IPS-NIHi11 (cell line): Measurements from ENCODE around the gene ATOSA.

Experiments
- DNase-seq: peaks from one replicate; pipeline ENCODE4 v3.0.0; 2012; ENCODE audit warnings: mixed read lengths, low spot score

The ATOSA gene

DNA sequence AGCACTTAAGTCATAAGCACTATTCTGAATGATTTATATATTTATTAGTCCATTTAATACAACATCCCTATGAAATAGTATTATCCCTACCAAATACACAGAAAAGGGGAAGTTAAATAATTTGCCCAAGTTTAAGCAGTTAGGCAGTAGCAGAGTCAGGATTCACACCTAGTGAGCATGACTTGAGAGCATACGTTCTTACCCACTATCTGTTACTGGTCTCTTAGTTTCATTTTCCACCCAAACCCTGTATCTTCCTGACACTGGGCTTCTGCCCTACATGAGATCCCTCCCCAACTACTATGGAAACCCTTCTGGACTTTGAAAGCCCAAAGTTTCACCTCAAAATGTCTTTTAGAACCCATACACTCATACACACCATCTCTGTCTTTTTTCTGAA, 4.4 kb upstream of the ATOSA start:
- DNase-seq: no peak

DNA sequence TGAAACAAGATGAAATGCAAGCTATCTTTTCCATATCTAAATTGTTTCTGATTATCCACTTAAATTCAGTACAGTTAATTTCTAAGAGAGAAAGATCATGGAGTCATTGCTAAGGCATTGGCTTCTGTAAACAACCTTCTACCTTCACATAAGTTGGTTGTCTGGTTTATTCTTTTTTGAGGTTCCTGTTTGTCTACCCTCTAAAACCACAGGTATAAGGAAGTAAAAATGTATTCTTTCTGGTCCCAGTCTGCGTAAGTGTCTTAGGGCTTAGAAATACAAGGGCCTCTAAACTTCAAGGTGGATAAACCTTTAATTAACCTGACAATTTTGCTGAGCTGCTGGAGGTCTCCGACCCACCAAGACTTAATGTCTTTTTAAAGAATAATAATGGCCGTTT, 3.6 kb upstream of the ATOSA start:
- no peak for DNase-seq

DNA sequence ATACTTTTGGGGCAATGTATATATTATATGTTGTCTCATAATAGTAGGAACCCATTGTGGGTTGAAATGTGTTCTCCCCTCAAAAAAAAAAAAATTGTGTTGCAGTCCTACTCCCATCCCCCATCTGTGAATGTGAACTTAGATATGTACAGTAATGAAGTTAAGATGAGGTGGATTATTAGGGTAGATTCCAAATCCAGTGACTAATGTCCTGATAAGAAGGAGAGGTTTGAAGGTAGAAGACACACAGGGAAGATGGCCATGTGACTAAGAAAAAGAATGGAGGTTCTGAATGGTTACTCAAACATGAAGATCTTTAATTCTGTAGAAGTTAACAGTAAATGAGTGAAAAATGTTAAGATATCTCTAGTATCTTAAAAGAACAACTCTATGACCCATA, 3.0 kb upstream of the ATOSA start:
- no peak for DNase-seq

DNA sequence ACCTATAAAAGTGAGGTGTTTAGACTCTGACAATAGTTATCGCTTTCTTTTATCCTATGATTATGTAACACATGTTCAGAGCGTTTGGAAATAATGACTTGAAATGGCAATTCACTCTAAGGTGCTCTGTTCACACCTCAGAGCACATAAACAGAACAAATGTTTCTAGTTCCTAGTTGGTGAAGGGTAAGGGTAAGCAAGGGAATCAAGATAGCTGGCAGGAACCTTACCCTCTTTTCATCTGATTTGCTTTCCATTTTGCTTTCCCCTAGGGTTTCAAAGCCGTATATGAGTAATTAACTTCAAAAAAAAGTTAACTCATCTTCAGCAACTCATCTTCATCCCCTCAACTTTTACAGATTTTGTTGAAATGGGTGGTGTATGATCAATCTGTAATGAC, 2.3 kb upstream of the ATOSA start:
- no peak for DNase-seq

DNA sequence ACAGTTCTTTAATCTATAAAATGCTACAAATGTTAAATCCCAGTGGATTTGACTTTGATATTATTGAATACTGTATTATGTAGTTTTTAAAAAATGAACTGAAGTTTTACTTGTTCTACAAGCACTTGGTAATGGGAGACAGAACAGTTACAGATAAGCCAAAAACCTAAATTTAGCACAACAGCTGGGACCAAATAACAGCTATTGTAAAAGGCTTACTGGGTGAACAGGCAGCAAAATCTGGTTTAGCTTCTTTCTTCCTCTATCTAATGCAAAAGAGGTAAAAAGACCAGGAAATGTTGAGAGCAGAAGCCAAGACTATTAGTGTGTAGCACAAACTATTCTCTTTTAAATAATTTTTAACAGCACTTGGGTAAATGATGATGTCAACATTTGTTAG, 1.6 kb upstream of the ATOSA start:
- DNase-seq: no peak

- no peak for DNase-seq
Measured at GRCh38 chr15:52680041-52680391, 828 bp upstream of the ATOSA start.

DNA sequence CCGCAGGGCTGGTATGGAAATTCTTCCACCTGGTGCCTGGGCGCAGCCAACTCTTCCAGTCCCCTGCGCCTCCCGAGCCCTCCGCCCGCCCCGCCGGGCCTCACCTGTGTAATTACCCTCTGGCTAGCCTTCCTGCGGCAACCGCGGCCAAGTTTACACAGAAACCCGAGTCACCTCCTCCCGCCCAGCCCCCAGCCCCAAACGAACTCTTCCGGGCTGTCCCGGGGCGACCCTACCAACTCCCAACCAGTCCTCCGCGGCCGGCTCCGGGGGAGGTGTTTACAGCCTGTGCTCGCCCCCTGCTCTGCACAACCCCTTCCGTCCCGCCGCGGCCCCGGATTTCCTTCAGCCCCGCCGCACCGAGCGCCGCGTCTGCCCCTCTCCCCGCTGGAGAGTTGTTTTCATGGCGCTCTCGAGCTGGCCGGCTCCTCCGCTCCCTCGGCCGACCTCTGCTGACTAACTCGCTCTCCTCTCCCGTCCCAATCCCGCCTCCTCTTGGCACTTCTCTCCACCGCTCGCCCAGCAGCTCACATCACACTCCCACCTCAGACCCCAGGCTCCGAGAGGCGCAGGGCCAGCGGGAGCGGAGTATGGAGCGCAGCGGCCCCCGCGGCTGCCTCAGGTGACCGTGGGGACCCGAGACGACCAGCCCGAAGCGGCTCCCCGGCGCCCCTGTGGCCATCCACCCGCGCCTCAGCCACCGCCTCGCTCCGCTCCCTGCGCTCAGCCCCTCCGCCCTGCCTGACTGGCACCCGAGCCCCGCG, 538 bp downstream of the ATOSA start:
- DNase-seq: peak; percentile 51

GRCh38 chr15:52677593-52678467, 1.4 kb downstream of the ATOSA start:
- DNase-seq: peak; percentile 53

DNA sequence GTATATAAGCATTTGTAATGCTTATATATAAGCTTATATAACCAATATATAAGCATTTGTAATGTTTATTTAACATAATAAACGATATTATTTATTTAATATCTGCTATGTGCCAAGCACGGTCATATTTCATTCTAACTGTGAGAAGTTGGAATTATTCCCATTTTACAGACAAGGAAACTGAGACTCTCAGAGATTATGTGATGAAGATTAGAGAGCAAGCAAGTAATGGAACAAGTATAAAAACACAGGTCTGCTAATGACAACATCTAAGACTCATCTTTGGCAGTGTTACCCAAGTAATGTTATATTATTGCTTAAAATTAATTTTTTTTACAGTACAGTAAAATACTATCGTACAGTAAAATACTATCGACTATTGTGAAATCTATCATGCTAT, 4.4 kb downstream of the ATOSA start:
- DNase-seq: no peak

DNA sequence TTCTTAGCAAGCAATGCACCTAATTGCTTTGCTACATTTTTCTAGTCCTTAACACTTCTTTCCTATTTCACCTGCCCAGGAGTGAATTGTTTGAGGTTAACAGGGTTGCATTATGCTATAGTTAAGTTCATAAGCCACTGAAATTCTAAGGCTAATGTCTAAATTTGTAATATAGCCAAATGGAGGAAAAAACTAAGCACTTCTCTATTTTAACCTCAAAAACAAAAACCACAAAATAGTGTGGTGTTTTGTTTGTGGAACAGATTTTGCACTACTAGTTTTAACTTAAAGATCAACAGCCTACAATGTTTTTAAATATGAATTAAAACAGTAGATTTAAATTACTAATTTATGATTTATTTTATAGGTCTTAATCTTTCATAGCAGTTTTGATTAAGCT, 5.5 kb downstream of the ATOSA start:
- DNase-seq: no peak

- no peak for DNase-seq
Measured at GRCh38 chr15:52673312-52673711, 5.9 kb downstream of the ATOSA start.

GRCh38 chr15:52672661-52673060, 6.5 kb downstream of the ATOSA start:
- DNase-seq: no peak

GRCh38 chr15:52670087-52670486, 9.1 kb downstream of the ATOSA start:
- DNase-seq: no peak

- no peak for DNase-seq
Measured at GRCh38 chr15:52668133-52668532, 11.1 kb downstream of the ATOSA start.

DNA sequence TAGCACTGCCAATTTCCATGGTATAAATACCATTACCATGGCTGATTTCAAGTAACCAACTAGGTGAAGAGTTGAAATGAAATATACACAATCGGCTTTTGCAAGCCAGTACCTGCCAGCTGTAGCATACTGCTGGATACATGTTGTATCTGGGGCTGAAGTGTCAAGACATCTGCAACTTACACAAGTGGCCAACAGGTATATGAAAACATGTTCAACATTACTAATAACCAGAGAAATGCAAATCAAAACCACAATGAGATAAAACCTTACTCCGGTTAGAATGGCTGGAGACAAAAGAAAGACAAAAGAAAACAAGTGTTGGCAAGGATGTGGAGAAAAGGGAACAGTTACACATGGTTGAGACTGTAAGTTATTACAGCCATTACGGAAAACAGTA, 11.6 kb downstream of the ATOSA start:
- DNase-seq: no peak

DNA sequence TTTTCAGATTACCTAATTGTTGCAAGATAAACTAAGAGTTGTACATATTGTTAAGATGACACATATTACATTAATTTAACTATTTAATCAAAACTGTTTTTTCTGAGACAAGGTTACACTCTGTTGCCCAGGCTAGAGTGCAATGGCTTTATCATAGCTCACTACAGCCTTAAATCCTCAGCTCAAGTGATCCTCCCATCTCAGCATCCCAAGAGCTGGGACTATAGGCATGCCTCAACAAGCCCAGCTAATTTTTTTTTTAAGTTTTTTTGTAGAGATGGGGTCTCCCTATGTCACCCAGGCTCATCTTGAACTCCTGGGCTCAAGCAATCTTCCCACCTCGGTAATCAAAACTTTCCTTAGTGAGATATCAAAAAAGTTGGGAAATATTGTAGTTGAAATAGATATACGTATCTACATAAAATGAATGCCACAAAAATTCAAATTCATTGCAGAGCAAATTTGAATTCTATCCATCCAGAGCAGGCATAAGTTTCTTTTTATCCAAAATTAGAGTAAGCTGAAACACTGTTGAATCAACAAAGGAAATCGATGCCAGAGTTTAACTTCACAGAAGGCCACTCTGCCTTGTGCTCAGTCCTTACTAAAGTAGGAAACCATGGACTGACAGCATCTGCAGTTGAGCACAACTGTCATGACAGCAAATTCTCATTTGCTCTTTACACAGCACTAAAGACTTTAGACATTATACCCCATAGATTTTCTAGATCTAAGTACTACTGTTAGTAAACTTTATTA, 15.5 kb downstream of the ATOSA start:
- no peak for DNase-seq

DNA sequence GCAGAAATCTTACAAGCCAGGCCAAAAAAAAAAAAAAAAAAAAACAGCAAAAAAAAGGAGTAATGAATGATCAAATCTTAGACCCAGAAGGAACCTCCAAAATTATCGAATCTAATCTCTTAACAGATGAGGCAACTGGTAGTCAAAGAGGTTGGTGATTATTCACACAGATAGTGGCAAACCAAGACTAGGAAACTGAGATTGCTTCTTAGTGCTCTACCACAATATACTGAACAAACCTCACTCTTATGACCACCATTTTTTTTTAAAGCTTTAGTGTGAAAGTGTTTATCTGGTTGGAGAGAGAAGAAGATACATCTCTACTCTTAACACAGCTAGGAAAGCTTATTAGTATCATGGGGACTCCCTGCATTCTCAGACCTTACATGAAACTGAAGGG, 17.3 kb downstream of the ATOSA start:
- DNase-seq: no peak

- no peak for DNase-seq
Measured at GRCh38 chr15:52660192-52660591, 19.0 kb downstream of the ATOSA start.

GRCh38 chr15:52658955-52659354, 20.2 kb downstream of the ATOSA start:
- DNase-seq: no peak

- DNase-seq: no peak
Measured at GRCh38 chr15:52657338-52657737, 21.9 kb downstream of the ATOSA start.

DNA sequence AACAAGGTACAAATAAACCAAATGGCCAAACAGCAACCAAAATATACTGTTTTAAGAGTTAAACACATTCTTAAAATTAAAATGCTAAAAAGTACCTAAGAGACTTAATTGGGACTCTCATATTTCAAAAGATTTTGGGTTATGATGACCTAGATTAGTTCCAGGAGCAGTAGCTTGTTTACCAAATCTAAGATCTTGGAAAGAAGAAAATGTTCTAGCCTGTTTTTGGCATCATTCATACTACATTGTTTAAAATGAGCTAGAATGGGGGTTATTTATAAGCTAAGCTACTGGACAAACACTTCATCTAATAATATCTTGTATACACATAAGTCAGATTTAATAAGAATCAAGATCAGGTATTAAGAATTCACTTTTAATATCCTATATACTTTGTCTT, 22.8 kb downstream of the ATOSA start:
- no peak for DNase-seq

- peak; percentile 17 for DNase-seq
Measured at GRCh38 chr15:52653431-52653964, 25.7 kb downstream of the ATOSA start.

DNA sequence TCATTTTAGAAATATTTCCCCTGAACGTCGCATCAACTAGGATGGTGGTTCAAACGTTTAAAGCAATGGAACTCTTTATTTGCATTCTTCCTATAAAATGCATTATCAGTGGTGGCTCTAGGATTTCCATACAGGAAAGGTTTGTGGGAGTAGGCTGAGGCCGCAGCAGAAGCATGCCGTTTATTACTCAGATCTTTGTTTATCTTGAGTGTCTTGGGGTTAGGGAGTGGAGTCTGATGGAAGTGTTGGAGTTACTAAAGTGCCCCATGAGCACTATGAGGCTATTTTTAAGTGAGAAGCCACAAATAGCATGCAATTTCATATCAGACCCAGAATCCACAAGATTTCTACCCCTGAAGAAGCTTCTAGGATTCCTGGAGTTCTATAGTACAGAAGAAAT, 26.2 kb downstream of the ATOSA start:
- DNase-seq: no peak
